Heart right ventricle (tissue), 16 donors: ENCODE data around the gene ITGA6. TPM values are rescaled to one million over a fixed set of nuclear protein-coding genes. Genes with fewer than 3 reads are reported as not detected.
"Not testable (repeated sequence)": the region's sequence is repeated elsewhere in the genome, so short reads cannot be mapped to it uniquely, and the experiment has no call there.

Experiments used
- ATAC-seq, 8 donors: fragments of 200-7000 bp; cut with Tn5 transposase; one replicate each; pipeline ENCODE4 v1.9.1; 2020; ENCODE audit warnings: mild to moderate bottlenecking in 8 of 8, moderate library complexity in 8 of 8, moderate number of reproducible peaks in 1 of 8
- DNase-seq, 2 donors: peaks; one replicate each; pipeline ENCODE4 v3.0.0-alpha.2; 2020
- H3K27ac ChIP-seq, 10 donors: fragments of 200-600 bp; sonication (generic) in 2 of 10; one replicate each; pipeline versions ENCODE4 v1.5.0 to v1.8.0; 2020 to 2022; ENCODE audit warnings: mild to moderate bottlenecking in 3 of 10
- H3K27me3 ChIP-seq, 7 donors: fragments of 200-600 bp; one replicate each; pipeline ENCODE4 v1.8.0; 2021 to 2022; ENCODE audit warnings: mild to moderate bottlenecking in 2 of 7
- H3K36me3 ChIP-seq, 9 donors: fragments of 200-600 bp; sonication (generic) in 1 of 9; one replicate each; pipeline versions ENCODE4 v1.5.0 to v1.8.0; 2020 to 2022; ENCODE audit warnings: mild to moderate bottlenecking in 2 of 9
- H3K4me1 ChIP-seq, 9 donors: fragments of 200-600 bp; sonication (generic) in 1 of 9; one replicate each; pipeline versions ENCODE4 v1.5.0 to v1.8.0; 2020 to 2022; ENCODE audit warnings: mild to moderate bottlenecking in 4 of 9
- H3K4me3 ChIP-seq, 10 donors: fragments of 200-600 bp; sonication (generic) in 2 of 10; one replicate each; pipeline versions ENCODE4 v1.5.0 to v1.8.0; 2020 to 2022; ENCODE audit warnings: mild to moderate bottlenecking in 7 of 10, moderate library complexity in 2 of 10
- H3K9me3 ChIP-seq, 11 donors: fragments of 200-600 bp in 10 of 11; sonication (generic) in 2 of 11; one replicate each; pipeline versions ENCODE4 v1.5.0 to v1.8.0; 2013 to 2022; ENCODE audit warnings: mild to moderate bottlenecking in 2 of 11, control low read depth in 1 of 11, moderate library complexity in 1 of 11
- CTCF ChIP-seq, 9 donors: fragments of 200-600 bp; sonication (generic) in 2 of 9; IDR thresholded peaks; one replicate each; pipeline versions ENCODE4 v1.5.0 to v1.8.0; 2021 to 2022; ENCODE audit warnings: antibody characterized with exemption in 9 of 9, mild to moderate bottlenecking in 5 of 9, moderate library complexity in 1 of 9
- WGBS, 2 donors: extraction: QIAGEN DNeasy Blood & Tissue Kit; methylation state at CpG; one replicate each; pipeline ENCODE4 v1.1.7; 2013; ENCODE audit warnings: inconsistent platforms in 1 of 2; 5-methylcytosine and 5-hydroxymethylcytosine counted together
- intact Hi-C, 10 donors: fragments of 100-400 bp; cut with DNase I; formaldehyde crosslinking; loops; one replicate each; pipeline versions ENCODE4 v1.11.1 to v1.14.2; 2022
- polyA plus RNA-seq, 2 donors: library from polyadenylated mRNA; stranded (reverse); fragments of 200-250 nt; gene quantifications; one replicate each; pipeline ENCODE4 v1.2.3, GENCODE V29; 2013
- total RNA-seq, 10 donors: library from RNA; stranded (reverse); fragmentation: NEBNext Ultra II Directional in 3 of 10; extraction: Animal tissue kit (Norgen Biotek cat#: 25700) in 3 of 10; gene quantifications; one replicate each; pipeline versions ENCODE4 v1.2.1 to v1.2.4, GENCODE V29; 2021 to 2023
- donor health status: Arrhythmogenic right ventricular cardiomyopathy.
- donor health status: ischemic (EF 13 %, LVEDD 7.1; RV severe dilation, severe dysfunction).
- donor health status: healthy with polysubstance abuse.
- donor health status: DM: no; HTN: yes; CAD: no.
- donor health status: DM: no; HTN: no; CAD: no.
- donor health status: ischemic (EF 25% LVEDD 6.9; RV normal size, moderate dysfunction).
- donor health status: ischemic (EF 25% LVEDD 5.7; RV mildly dilated, moderate dysfunction).
- donor health status: healthy.
- donor health status: DM: yes; HTN: yes; CAD: no.
- donor health status: Ischemic cardiomyopathy.
- donor health status: ischemic (EF 35%, LVEDD 5.7; RV mildly dilated, moderate dysfunction).
- donor health status: nonischemic (EF 11% LVEDD 7.7; RV severe dilation, severe dysfunction).
- donor health status: DM: yes; HTN: yes; CAD: no.
- donor health status: PGD.
- donor health status: ischemic (EF 29% LVEDD 5.4; RV normal size, mild dysfunction).
- donor health status: nonischemic (EF 23%, LVEDD 6.1; RV moderate dilation, normal function).

The ITGA6 gene
- total and polyA plus RNA-seq, 12 donors = 22.1 to 68.3 (median 45.1) TPM

DNA sequence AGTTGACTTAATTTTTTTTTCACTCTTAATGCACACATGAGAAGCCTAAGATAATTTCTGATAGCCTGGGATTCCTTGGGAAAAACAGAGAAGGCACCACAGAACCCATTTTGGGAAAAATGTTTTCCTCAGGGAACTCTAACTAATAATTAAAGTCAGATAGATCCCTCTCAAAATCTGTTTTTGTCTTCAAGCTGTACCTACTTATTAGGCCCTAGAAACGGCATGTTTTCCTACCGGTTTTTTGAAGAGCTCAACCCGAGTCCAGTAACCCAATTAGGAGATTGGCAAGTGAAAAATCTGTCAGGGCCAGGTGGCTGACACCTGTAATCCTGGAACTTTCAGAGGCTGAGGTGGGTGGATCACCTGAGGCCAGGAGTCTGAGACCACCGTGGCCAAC, 112.4 kb downstream of the ITGA6 start:
- Histone ChIP-seq H3K4me3 (no peak overlapping the region), H3K27me3 (no peaks in the 10 kb centered on the region), H3K36me3 (no peaks in the 10 kb centered on the region), H3K9me3 (peaks cover 0 to 22% (median 0%) of the 10 kb centered on the region in 11 donors), H3K27ac (no peak overlapping the region), H3K4me1 (no peaks in the 10 kb centered on the region)
- WGBS, 2 donors = 92 to 93% methylated on average over 4 of the region's 4 CpGs
- intact Hi-C loops = no loop called here
- DNase-seq (no peak), ATAC-seq (no peak)
- no peak for TF ChIP-seq CTCF (IDR thresholded peaks at IDR 0.05)

DNA sequence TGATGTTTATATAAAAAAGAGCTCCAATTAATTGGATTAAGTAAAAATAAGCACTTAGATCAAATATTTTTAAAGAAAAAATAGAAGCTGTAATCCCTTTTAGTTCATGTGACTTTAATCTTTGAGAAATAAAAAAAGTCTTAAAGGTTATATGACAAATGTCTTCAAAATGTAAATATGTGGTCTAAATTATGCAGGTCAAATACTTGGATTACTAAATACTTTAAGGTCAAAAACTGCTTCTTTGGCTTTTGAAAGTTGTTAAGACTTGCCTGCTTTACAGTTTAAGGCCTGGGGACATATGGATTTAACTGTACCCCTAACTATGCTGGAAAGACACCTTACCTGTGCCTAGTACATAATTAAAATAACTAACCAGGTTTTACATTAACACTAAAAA, 113.0 kb downstream of the ITGA6 start:
- H3K27me3 ChIP-seq = no peaks in the 10 kb centered on the region
- ATAC-seq (no peak), DNase-seq (no peak)
- peaks cover 0 to 29% (median 0%) of the 10 kb centered on the region in 11 donors for H3K9me3 ChIP-seq
- H3K4me1 ChIP-seq = no peaks in the 10 kb centered on the region
- H3K27ac ChIP-seq = no peak overlapping the region
- H3K36me3 ChIP-seq = no peaks in the 10 kb centered on the region
- no peak overlapping the region for H3K4me3 ChIP-seq
- intact Hi-C loops = no loop called here
- no peak for TF ChIP-seq CTCF (IDR thresholded peaks at IDR 0.05)

DNA sequence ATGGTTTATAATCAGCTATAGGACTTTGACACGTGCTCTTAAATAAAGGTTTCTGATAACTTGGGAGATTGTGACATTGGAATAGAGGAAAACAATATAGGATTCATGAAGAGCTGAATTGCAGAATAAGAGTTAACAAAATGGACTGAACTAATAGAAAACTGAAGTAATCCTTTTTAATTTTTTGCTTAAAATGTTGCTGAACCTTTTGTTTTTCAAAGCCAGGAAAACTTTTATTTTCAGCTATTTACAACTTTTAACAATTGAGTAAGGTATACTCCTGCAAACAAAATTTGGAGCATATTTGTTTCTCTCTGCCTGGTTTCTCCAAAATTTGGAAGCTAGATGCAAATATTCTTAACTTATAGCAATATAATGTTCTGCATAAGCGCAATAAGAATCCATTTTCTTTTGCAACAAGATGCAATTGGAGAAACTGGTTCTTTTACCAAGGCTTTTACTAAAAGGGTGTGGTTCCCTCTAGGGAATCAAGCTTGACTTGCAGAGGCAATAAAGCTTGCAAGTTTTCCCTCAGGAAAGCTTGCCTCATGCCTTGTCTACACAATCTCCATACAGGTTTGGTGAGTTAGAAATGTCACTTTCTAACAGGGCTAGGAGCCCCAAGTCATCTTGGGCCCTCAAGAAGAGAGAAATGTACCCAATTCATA, 118.2 kb downstream of the ITGA6 start:
- H3K4me1 ChIP-seq = no peaks in the 10 kb centered on the region
- H3K27me3 ChIP-seq = no peaks in the 10 kb centered on the region
- no peak overlapping the region for H3K4me3 ChIP-seq
- WGBS, 2 donors = 96 to 98% methylated on average over 2 of the region's 2 CpGs
- H3K9me3 ChIP-seq = peaks cover 0 to 21% (median 0%) of the 10 kb centered on the region in 11 donors
- H3K27ac ChIP-seq = no peak overlapping the region
- H3K36me3 ChIP-seq = no peaks in the 10 kb centered on the region
- DNase-seq = no peak
- intact Hi-C loops = no loop called here
- no peak for ATAC-seq
- no peak for TF ChIP-seq CTCF (IDR thresholded peaks at IDR 0.05)

GRCh38 chr2:172549131-172549530, 121.7 kb downstream of the ITGA6 start:
- no peaks in the 10 kb centered on the region for H3K36me3 ChIP-seq
- ATAC-seq (no peak), DNase-seq (no peak)
- peaks cover 0 to 16% (median 0%) of the 10 kb centered on the region in 9 donors for H3K4me1 ChIP-seq
- WGBS, 2 donors = 96 to 100% methylated on average over 1 of the region's 1 CpG
- H3K9me3 ChIP-seq = peaks cover 0 to 20% (median 0%) of the 10 kb centered on the region in 11 donors
- TF ChIP-seq CTCF (IDR thresholded peaks at IDR 0.05) = no peak
- H3K27me3 ChIP-seq = no peaks in the 10 kb centered on the region
- intact Hi-C loops = no loop called here
- H3K27ac ChIP-seq = no peak overlapping the region
- no peak overlapping the region for H3K4me3 ChIP-seq

DNA sequence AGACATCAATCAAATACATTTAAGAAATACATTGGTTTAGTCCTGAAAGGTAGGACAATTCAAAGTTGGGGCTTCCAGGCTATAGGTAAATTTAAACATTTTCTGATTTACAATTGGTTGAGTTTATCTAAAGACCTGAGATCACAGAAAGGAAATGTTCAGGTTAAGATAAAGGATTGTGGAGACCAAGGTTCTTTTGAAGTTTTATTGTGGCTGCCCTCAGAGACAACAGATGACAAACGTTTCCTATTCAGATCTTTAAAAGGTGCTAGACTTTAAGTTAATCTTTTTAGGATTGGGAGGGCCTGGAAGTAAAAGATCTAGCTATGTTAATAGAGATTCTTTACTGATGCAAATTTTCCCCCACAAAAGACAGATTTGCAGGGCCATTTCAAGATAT, 122.4 kb downstream of the ITGA6 start:
- Histone ChIP-seq H3K9me3 (peaks cover 0 to 13% (median 0%) of the 10 kb centered on the region in 11 donors), H3K4me1 (peaks cover 0 to 20% (median 3%) of the 10 kb centered on the region in 9 donors)
- H3K4me3 ChIP-seq, DNase-seq, H3K27ac ChIP-seq, ATAC-seq, H3K27me3 ChIP-seq, H3K36me3 ChIP-seq, intact Hi-C loops: not testable (repeated sequence)
- WGBS, 2 donors = 74 to 78% methylated on average over 1 of the region's 1 CpG
